Common myeloid progenitor, CD34-positive (primary cell): ENCODE data around the gene EOMES.

Source experiments
- CTCF ChIA-PET: fragments of 350-600 bp; sonication (Branson Sonifier 250); formaldehyde crosslinking; loops from one replicate; lab custom pipeline; 2021; ENCODE audit warnings: antibody characterized with exemption; lab: Charles Lee
- POLR2A ChIA-PET: fragments of 350-600 bp; sonication (Branson Sonifier 250); formaldehyde crosslinking; loops from one replicate; lab custom pipeline; 2021; ENCODE audit warnings: antibody characterized with exemption; lab: Charles Lee
- DNase-seq, 3 donors: peaks; one replicate each; pipeline versions ENCODE4 v3.0.0 to v3.0.0-alpha.2; 2013
- H3K27ac ChIP-seq, 2 experiments: 1 replicate in 1 of 2; 2 replicates in 1 of 2; pipeline ENCODE4 v1.7.0; 2013; ENCODE audit warnings: inconsistent platforms in 2 of 2, low read length in 2 of 2, mild to moderate bottlenecking in 2 of 2, low read depth in 1 of 2, moderate library complexity in 1 of 2; ENCODE audit not compliant: severe bottlenecking in 2 of 2, insufficient read depth in 1 of 2, poor library complexity in 1 of 2
- H3K27me3 ChIP-seq, 5 experiments: replicated peaks in 2 of 5; 1 replicate in 3 of 5; 2 replicates in 2 of 5; pipeline versions ENCODE4 v1.6.1 to v1.7.0; 2013; ENCODE audit warnings: low read length in 4 of 5, mild to moderate bottlenecking in 2 of 5, moderate library complexity in 2 of 5, inconsistent platforms in 1 of 5; ENCODE audit not compliant: insufficient read depth in 5 of 5, control insufficient read depth in 4 of 5
- H3K36me3 ChIP-seq, 4 experiments: 1 replicate in 2 of 4; 2 replicates in 2 of 4; pipeline versions ENCODE4 v1.6.1 to v1.7.0; 2013; ENCODE audit warnings: low read length in 3 of 4, control low read depth in 1 of 4, mild to moderate bottlenecking in 1 of 4; ENCODE audit not compliant: control insufficient read depth in 4 of 4, insufficient read depth in 4 of 4
- H3K4me1 ChIP-seq, 4 experiments: 1 replicate in 3 of 4; 2 replicates in 1 of 4; pipeline versions ENCODE4 v1.6.1 to v1.7.1; 2013; ENCODE audit warnings: low read length in 3 of 4, mild to moderate bottlenecking in 3 of 4, control low read depth in 1 of 4, inconsistent platforms in 1 of 4, moderate library complexity in 1 of 4; ENCODE audit not compliant: control insufficient read depth in 4 of 4, insufficient read depth in 4 of 4; ENCODE audit errors: control extremely low read depth in 1 of 4
- H3K4me3 ChIP-seq, 7 experiments: 1 replicate in 4 of 7; 2 replicates in 3 of 7; pipeline versions ENCODE4 v1.5.1 to v1.7.0; 2013; ENCODE audit warnings: mild to moderate bottlenecking in 7 of 7, low read length in 6 of 7, moderate library complexity in 6 of 7, inconsistent platforms in 2 of 7, low read depth in 2 of 7, control low read depth in 1 of 7; ENCODE audit not compliant: insufficient read depth in 4 of 7, control insufficient read depth in 1 of 7; ENCODE audit errors: extremely low read depth in 1 of 7
- H3K9me3 ChIP-seq, 5 experiments: 1 replicate in 4 of 5; 2 replicates in 1 of 5; pipeline versions ENCODE4 v1.6.1 to v1.7.1; 2013; ENCODE audit warnings: low read length in 4 of 5, mild to moderate bottlenecking in 2 of 5, inconsistent platforms in 1 of 5, low read depth in 1 of 5, moderate library complexity in 1 of 5; ENCODE audit not compliant: control insufficient read depth in 4 of 5, insufficient read depth in 2 of 5; ENCODE audit errors: control extremely low read depth in 1 of 5
- WGBS: methylation state at CpG from one replicate; pipeline ENCODE4 v1.1.5; 2013; ENCODE audit not compliant: insufficient coverage; 5-methylcytosine and 5-hydroxymethylcytosine counted together

Gene EOMES

GRCh38 chr3:27708250-27708649 lies 13.9 kb downstream of the EOMES start:
- 100% methylated on average over 2 of the region's 4 CpGs for WGBS
- H3K4me3 ChIP-seq = no peak overlapping the region
- H3K9me3 ChIP-seq = no peaks in the 10 kb centered on the region
- DNase-seq = no peak
- peaks cover 0 to 33% (median 22%) of the 10 kb centered on the region in 5 experiments for H3K27me3 ChIP-seq
- peaks cover 4 to 14% (median 12%) of the 10 kb centered on the region in 4 experiments for H3K4me1 ChIP-seq
- ChIA-PET CTCF (interaction anchor here (1.5 to 3.2 kb wide), 2 partner anchors 16 to 619 kb away, joined by 7 to 11 read pairs; no protein-coding TSS in a partner anchor), POLR2A (no interaction called here)
- no peak overlapping the region for H3K27ac ChIP-seq
- H3K36me3 ChIP-seq = no peaks in the 10 kb centered on the region

- no peaks in the 10 kb centered on the region for H3K27me3 ChIP-seq
- DNase-seq = no peak
- ChIA-PET CTCF (interaction anchor here (2.0 kb wide), 1 partner anchor 13 kb away, joined by 6 read pairs; no protein-coding TSS in a partner anchor), POLR2A (no interaction called here)
- H3K4me3 ChIP-seq = no peak overlapping the region
- no peak overlapping the region for H3K27ac ChIP-seq
- WGBS = 85% methylated on average over 2 of the region's 3 CpGs
- H3K9me3 ChIP-seq = peaks cover 0 to 4% (median 0%) of the 10 kb centered on the region in 5 experiments
- no peaks in the 10 kb centered on the region for H3K4me1 ChIP-seq
- no peaks in the 10 kb centered on the region for H3K36me3 ChIP-seq
Observed at GRCh38 chr3:27699067-27699466, 23.1 kb downstream of the EOMES start.

- 100% methylated on average over 1 of the region's 1 CpG for WGBS
- H3K4me1 ChIP-seq = no peaks in the 10 kb centered on the region
- POLR2A ChIA-PET = no interaction called here
Observed at GRCh38 chr3:27696906-27697305, 25.2 kb downstream of the EOMES start.

GRCh38 chr3:27695636-27696035 lies 26.5 kb downstream of the EOMES start:
- Histone ChIP-seq H3K4me3 (no peak overlapping the region), H3K9me3 (peaks cover 0 to 5% (median 0%) of the 10 kb centered on the region in 5 experiments), H3K27ac (no peak overlapping the region), H3K36me3 (no peaks in the 10 kb centered on the region), H3K4me1 (no peaks in the 10 kb centered on the region), H3K27me3 (no peaks in the 10 kb centered on the region)
- ChIA-PET POLR2A (no interaction called here), CTCF (no interaction called here)
- WGBS = no CpG with 5 or more reads among the region's 2 CpGs
- no peak for DNase-seq

More at GRCh38 chr3:27696906-27697305, 25.2 kb downstream of the EOMES start:
- Histone ChIP-seq H3K36me3 (no peaks in the 10 kb centered on the region), H3K4me3 (no peak overlapping the region), H3K27me3 (no peaks in the 10 kb centered on the region), H3K27ac (no peak overlapping the region), H3K9me3 (peaks cover 0 to 4% (median 0%) of the 10 kb centered on the region in 5 experiments)
- CTCF ChIA-PET = no interaction called here
- no peak for DNase-seq

DNA sequence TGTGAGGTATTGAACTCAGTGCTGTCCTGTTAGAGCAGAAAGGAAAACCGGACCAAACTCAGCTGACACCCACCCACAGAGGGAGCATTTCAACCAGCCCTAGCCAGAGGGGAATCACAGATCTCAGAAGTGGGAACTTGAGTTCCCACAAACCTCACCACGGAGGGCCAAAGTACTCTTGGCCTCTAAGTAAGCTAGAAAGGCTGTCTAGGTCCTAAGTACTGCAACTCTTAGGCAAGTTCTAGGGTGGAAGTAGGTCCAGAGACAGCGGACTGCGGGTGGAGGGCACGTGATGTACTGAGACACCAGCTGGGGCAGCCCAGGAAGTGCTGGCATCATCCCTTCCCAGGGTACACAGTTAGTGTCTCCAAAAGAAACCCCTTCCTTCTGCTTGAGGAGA lies 34.1 kb downstream of the EOMES start:
- no peak for DNase-seq
- H3K9me3 ChIP-seq = peaks cover 0 to 12% (median 2%) of the 10 kb centered on the region in 5 experiments
- WGBS = 88% methylated on average over 4 of the region's 5 CpGs
- ChIA-PET POLR2A (no interaction called here), CTCF (interaction anchor here (0.8 to 2.1 kb wide), 2 partner anchors 30 to 633 kb away, joined by 3 to 5 read pairs; no protein-coding TSS in a partner anchor)
- no peaks in the 10 kb centered on the region for H3K36me3 ChIP-seq
- H3K4me1 ChIP-seq = no peaks in the 10 kb centered on the region
- no peak overlapping the region for H3K27ac ChIP-seq
- no peaks in the 10 kb centered on the region for H3K27me3 ChIP-seq
- H3K4me3 ChIP-seq = no peak overlapping the region

DNA sequence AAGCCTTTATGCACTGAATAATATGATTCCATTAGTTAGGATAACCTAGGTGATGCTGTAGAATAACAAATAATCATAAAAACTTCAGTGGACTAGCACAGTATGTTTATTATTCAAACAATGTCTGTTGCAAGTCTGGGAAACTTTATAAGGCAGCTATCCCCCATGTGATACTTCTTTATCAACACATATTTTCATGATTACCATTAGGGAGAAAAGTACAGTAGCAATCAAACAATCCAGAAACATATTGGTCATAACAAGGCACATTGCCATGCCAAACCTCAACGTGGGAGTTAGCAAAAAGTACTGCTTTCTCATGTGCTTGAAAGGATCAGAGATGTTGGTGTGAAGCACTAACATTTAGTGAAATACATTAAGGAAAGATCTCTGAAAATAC lies 35.5 kb downstream of the EOMES start:
- ChIA-PET CTCF (no interaction called here), POLR2A (no interaction called here)
- Histone ChIP-seq H3K9me3 (peaks cover 0 to 12% (median 2%) of the 10 kb centered on the region in 5 experiments), H3K36me3 (no peaks in the 10 kb centered on the region), H3K27me3 (no peaks in the 10 kb centered on the region), H3K4me3 (no peak overlapping the region), H3K27ac (no peak overlapping the region), H3K4me1 (no peaks in the 10 kb centered on the region)
- no CpG with 5 or more reads among the region's 1 CpG for WGBS
- no peak for DNase-seq

DNA sequence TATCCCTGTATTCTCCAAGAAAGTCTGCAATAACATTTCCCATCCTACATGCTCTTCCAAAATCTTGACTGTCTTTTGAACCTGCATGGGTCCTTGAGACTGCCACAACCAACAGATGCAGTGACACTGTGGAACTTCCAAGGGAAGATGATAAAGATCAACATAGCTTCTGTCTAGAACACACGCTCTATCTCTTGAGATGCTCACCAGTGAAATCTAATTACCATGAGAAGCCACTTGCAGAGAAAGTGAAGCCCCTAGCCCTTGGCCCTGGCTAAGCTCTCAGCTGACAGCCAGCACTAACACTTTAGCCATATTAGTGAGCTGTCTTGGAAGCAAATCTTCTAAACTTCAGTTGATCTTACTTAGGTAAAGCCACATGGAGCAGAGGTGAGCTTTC lies 36.6 kb downstream of the EOMES start:
- 100% methylated on average over 1 of the region's 1 CpG for WGBS
- Histone ChIP-seq H3K9me3 (peaks cover 0 to 7% (median 2%) of the 10 kb centered on the region in 5 experiments), H3K4me3 (no peak overlapping the region), H3K4me1 (peaks cover 0 to 4% (median 4%) of the 10 kb centered on the region in 4 experiments), H3K27me3 (no peaks in the 10 kb centered on the region), H3K36me3 (no peaks in the 10 kb centered on the region), H3K27ac (no peak overlapping the region)
- CTCF ChIA-PET = interaction anchor here (1.0 kb wide), 1 partner anchor 27 kb away, joined by 3 read pairs; no protein-coding TSS in a partner anchor
- POLR2A ChIA-PET = no interaction called here
- no peak for DNase-seq
